ENCODE results near the gene MLXIP. TPM values are rescaled to one million over a fixed set of nuclear protein-coding genes. Genes with fewer than 3 reads are reported as not detected.

The MLXIP gene
- total RNA-seq, 2 donors from 2014 or later, result 13.1 to 57.7 TPM

DNA sequence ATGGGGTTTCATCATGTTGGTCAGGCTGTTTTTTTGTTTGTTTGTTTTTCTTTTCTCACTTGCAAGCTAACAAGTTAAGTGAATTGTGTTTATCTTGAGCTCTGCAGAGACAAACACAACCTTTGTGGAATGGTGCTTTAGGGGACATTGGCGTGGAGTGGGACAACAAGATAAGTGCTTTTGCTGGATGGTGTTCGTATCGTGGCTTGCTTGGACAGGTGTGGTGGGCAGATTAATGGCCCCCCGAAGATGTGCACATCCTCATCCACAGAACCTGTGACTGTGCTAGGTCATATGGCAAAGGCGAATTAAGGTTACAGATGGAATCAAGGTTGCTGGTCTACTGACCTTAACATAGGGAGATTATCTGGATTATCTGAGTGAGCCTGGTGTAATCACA, 7.0 kb downstream of the MLXIP start:
- H3K27me3 ChIP-seq (replicated peaks; ENCODE audit: insufficient read depth), result no peaks in the 10 kb centered on the region
- TF ChIP-seq POLR2A (IDR thresholded peaks at IDR 0.05) (no peak), POLR2AphosphoS5 (IDR thresholded peaks at IDR 0.05) (no peak)
- TF ChIP-seq, protein P1, sequence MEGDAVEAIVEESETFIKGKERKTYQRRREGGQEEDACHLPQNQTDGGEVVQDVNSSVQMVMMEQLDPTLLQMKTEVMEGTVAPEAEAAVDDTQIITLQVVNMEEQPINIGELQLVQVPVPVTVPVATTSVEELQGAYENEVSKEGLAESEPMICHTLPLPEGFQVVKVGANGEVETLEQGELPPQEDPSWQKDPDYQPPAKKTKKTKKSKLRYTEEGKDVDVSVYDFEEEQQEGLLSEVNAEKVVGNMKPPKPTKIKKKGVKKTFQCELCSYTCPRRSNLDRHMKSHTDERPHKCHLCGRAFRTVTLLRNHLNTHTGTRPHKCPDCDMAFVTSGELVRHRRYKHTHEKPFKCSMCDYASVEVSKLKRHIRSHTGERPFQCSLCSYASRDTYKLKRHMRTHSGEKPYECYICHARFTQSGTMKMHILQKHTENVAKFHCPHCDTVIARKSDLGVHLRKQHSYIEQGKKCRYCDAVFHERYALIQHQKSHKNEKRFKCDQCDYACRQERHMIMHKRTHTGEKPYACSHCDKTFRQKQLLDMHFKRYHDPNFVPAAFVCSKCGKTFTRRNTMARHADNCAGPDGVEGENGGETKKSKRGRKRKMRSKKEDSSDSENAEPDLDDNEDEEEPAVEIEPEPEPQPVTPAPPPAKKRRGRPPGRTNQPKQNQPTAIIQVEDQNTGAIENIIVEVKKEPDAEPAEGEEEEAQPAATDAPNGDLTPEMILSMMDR (IDR thresholded peaks at IDR 0.05), result no peak
- H3K9me3 ChIP-seq, result no peaks in the 10 kb centered on the region
- H3K4me1 ChIP-seq (replicated peaks), result no peaks in the 10 kb centered on the region
- no peaks in the 10 kb centered on the region for H3K36me3 ChIP-seq
- intact Hi-C loops (cut with DNase I), result no loop called here
- WGBS, result 78% methylated on average over 5 of the region's 5 CpGs
- no peak for DNase-seq (ENCODE audit: low spot score)
- H3K27ac ChIP-seq, result no peak overlapping the region
- H3K4me3 ChIP-seq, result no peak overlapping the region

DNA sequence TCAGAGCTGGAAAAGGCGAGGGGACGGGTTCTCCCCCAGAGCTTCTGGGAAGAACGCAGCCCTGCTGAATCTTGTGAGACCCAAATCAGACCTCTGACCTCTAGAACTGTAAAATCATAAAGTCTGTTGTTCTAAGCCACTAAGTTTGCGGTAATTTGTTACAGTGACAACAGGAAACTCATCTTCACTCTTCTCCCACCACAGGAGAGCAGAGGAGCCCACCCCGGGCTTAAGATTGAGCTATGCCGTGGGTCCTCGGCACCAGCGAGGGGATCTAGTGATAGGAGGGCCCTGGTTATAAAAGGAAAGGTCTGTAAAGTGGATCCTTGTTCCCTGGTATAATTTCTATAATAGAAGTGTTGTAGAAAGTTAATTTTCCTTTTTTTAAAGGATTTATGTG, 7.6 kb downstream of the MLXIP start:
- TF ChIP-seq POLR2AphosphoS5 (IDR thresholded peaks at IDR 0.05) (no peak), POLR2A (IDR thresholded peaks at IDR 0.05) (no peak)
- TF ChIP-seq, protein P1 (IDR thresholded peaks at IDR 0.05), result no peak
- Histone ChIP-seq H3K27me3 (replicated peaks; ENCODE audit: insufficient read depth) (no peaks in the 10 kb centered on the region), H3K27ac (no peak overlapping the region), H3K9me3 (no peaks in the 10 kb centered on the region), H3K36me3 (no peaks in the 10 kb centered on the region), H3K4me3 (no peak overlapping the region), H3K4me1 (replicated peaks) (no peaks in the 10 kb centered on the region)
- DNase-seq (ENCODE audit: low spot score), result no peak
- 78% methylated on average over 8 of the region's 8 CpGs for WGBS
- intact Hi-C loops (cut with DNase I), result no loop called here

DNA sequence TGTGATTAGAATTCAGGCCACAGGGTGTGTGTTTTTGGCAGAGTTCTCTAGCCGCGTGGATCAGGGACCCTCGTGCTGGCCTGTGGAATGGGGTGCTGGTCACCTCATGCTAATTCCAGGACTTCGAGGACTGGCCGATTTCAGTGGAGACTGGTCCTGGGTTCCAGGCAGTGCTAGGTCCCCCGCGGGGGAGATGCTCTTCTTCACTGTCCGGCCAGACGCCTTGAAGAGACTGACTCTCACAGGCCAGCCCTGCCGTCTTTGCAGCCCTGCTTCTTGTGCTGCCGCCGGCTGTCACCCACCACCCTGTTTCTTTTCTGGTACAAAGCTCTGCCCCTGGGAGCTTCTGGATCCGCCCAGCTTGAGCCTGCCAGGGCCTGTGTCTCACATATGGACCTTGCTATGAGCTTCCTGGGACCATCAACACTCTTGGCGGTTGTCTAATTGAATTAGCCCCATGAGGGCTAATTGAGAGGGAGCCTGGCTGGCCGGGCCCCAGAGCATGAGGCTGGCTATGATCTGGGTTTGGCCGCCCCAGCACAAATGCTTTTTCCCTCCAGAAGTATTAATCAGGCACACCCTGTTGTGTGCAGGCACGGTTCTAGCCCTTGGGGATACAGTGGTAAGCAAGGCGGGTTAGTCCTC, 8.2 kb downstream of the MLXIP start:
- TF ChIP-seq POLR2AphosphoS5 (IDR thresholded peaks at IDR 0.05) (no peak), POLR2A (IDR thresholded peaks at IDR 0.05) (no peak)
- TF ChIP-seq, protein P1 (IDR thresholded peaks at IDR 0.05), result no peak
- no peak for DNase-seq (ENCODE audit: low spot score)
- WGBS, result 80% methylated on average over 18 of the region's 18 CpGs
- intact Hi-C loops (cut with DNase I), result no loop called here
- no peaks in the 10 kb centered on the region for H3K4me1 ChIP-seq (replicated peaks)
- H3K9me3 ChIP-seq, result no peaks in the 10 kb centered on the region
- no peak overlapping the region for H3K4me3 ChIP-seq
- no peak overlapping the region for H3K27ac ChIP-seq
- H3K27me3 ChIP-seq (replicated peaks; ENCODE audit: insufficient read depth), result no peaks in the 10 kb centered on the region
- no peaks in the 10 kb centered on the region for H3K36me3 ChIP-seq

DNA sequence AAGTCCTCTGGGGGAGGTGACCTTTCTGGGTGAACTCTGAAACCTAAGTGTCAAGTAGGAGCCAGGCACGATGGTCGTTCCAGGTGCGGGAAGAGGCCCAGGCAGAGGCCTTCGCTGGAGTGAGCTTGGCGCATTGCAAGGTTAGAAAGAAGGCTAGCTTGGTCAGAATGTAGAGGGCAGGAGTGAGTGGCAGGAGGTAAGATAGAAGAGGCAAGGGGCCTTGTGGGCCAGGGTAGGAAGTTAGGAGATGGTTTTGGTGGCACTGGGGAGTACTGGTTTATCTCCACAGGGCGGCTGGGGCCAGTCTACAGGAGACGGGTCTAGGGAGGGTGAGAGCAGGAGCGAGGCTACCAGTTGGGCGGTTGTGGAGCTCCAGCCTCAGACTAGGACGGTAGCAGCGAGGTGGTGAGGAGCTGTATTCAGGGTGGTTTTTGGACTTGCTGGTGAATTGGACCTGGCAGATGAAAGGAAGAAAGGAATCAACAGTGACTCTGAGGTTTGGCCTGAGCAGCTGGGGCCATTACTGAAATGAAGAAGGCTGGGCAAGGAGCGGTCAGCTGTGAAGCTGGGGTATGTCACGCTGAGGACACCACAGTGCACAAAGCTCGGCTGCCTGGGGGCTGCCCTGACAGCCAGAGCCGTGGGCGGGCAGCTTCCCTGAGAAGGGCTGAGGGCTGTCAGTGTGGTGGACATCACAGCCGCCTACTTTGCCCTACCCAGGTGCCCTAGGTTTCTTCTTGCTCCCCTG, 9.0 kb downstream of the MLXIP start:
- H3K27ac ChIP-seq, result peak overlapping the region in 1 of 2 donors; percentile 26
- no peaks in the 10 kb centered on the region for H3K36me3 ChIP-seq
- TF ChIP-seq, protein P1 (IDR thresholded peaks at IDR 0.05), result no peak
- intact Hi-C loops (cut with DNase I), result no loop called here
- no peaks in the 10 kb centered on the region for H3K9me3 ChIP-seq
- WGBS, result 81% methylated on average over 17 of the region's 17 CpGs
- no peak overlapping the region for H3K4me3 ChIP-seq
- no peaks in the 10 kb centered on the region for H3K27me3 ChIP-seq (replicated peaks; ENCODE audit: insufficient read depth)
- H3K4me1 ChIP-seq (replicated peaks), result no peaks in the 10 kb centered on the region
- DNase-seq (ENCODE audit: low spot score), result no peak

Data from prostate gland (tissue), 2 donors.